ENCODE results near the gene PRLR. TPM values are rescaled to one million over a fixed set of nuclear protein-coding genes. Genes with fewer than 3 reads are reported as not detected.
"Not testable (repeated sequence)": the region's sequence is repeated elsewhere in the genome, so short reads cannot be mapped to it uniquely, and the experiment has no call there.

PRLR gene
- polyA plus RNA-seq, 10 donors, result 0.18 to 1.1 (median 0.66) TPM

DNA sequence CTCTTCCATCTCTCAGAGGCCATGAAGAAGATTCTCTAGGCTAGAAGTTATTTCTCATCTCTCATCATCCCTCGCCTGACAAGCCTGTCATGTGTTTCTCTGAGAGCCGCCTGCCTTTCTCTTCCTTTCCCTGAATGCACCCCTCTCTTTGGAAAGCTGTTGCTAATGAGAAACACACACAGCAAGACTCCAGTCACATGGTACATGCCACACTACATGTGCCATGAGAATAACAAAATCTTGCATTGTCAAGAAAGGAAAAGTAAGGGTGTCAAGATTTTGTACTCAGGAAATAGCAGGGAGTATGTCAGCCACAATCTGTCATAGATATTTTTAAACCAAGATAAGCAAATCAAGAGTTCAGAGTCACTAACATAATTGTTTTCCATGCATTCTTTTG is 191.4 kb downstream of the PRLR start:
- DNase-seq, result no peak

DNA sequence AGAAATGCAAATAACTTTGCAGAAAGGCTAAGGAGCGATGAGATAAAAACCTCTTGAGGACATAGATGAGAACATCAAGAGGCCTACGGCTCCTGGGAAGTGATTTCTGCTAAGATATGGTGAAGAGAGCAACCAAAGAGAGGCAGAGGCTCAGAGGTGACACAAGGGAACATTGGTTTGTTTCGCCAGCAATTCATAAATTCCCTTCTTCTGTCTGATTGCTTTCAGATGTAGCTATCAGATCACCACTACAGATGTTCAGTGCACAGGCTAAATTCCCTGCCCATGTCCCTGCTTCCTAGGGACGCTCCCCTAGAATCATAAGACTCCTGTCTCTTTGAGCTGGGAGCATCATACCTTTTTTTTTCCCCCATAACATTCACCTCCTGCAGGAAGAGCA is 193.8 kb downstream of the PRLR start:
- DNase-seq, result no peak

DNA sequence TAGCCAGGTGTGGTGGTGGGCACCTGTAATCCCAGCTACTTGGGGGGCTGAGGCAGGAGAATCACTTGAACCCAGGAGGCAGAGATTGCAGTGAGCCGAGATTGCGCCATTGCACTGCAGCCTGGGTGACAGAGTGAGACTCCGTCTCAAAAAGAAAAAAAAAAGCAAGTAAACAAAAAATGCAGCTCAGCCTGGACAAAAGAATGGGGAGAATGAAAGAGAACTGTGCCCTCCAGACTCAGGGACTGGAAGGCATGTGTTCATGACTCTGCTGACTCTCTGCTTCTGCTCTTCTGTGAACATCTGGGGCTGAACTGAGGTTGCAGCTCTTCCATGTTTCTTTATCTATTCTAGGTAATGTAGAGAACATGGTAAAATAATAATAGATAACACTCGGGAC is 194.4 kb downstream of the PRLR start:
- DNase-seq, result not testable (repeated sequence)

DNA sequence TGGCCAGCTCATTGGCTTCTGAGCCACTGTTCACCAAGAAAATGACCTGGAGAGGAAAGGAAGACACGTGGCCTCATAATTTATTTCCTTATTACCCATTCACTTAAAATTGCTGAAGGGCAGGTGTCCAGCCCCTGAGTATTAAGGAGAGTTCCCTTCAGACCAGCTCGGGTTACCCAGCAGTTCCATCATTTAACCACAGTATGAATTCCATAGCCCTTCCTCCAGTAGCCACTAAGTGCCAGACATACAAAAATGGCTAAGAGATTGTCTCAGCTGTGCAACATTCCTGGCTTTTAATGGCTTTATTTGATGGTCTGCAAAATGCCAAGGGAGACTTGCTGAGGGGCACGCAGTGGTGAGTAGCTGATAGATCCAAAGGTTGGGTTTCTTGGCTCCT is 195.0 kb downstream of the PRLR start:
- DNase-seq, result no peak

DNA sequence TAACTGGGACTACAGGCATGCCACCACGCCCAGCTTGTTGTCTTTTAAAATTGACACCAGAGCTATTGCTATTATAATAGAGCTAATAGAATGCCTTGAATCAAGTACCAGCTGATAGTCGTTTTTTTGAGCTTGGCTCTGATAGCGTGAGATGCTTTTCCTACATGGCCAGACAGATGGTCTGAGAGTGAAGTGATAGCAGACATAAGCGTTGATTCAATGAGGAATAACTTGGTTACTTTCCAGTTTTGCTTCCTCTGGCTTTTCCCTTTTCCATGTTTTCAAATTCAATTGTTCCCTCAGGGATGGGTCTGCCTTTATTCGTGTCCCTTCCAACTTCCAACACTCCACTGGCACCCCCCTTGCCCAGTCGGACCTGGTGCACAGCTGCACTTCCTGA is 197.9 kb downstream of the PRLR start:
- DNase-seq, result no peak

DNA sequence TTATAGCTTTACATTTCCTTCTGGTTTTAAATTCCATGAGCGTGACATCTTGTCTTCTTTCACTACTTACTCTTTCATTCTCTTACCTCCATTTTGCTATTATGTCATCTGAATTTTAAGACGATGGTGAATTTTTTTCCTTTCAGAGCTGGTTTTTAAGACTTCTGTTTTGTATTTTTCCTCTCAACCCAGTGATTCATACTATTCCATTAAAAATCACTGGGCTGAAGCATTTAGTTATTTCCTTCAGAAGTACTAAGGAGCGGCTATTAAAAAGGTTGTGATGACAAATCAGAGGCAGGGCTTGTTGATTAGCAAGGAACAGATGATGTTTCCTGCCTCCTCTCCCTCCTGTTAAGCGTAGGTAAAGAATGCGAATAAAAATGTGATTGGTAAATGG is 199.0 kb downstream of the PRLR start:
- DNase-seq, result no peak

DNA sequence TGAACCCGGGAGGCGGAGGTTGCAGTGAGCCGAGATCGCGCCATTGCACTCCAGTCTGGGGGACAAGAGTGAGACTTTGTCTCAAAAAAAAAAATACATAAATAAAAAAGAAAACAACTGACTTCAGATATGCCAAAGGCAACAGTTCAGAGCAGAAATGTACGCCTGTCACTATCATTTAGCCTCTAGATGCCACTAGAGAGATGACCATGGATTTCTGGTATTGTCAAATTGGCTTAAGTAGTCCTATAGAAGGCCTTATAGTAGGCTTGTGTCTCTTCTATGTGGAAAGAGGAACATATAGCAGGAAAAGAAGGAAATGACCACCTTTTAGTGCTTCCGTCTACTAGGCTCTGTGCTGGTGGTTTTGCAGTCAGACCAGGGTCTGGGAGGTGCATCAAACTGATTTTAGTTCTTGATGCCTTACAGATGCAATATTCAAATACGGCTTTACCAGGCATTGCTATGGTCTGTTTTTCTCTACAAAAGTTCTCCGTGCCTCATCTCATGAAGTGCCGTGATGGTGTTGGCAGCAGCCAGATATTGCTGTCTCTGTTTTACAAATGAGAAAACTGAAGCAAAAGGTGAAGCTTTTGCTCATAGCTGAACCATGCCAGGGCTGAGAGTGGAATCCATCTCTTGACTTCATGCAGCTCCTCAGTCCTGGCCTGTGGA is 199.7 kb downstream of the PRLR start:
- DNase-seq, result peak in 1 of 3 donors; percentile 35

DNA sequence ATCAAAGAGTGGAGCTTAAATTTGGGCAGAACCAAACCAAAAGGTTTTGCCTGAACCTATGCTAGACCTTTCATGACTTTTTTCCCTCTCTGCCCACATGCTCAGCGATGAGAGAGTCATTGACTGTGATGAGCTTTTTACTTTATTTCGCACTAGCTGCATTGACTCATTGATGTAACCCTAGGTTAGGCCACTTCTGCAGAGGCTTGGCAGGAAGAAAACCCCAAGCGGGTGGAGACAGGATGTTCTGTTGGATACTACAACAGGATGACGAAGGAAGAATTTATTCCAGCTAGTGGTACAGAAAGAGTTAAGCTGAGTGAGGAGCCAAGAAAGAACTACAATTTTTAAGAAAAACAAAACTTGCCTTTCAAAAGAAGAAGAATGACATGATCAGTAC is 201.0 kb downstream of the PRLR start:
- peak in 1 of 3 donors; percentile 25 for DNase-seq

DNA sequence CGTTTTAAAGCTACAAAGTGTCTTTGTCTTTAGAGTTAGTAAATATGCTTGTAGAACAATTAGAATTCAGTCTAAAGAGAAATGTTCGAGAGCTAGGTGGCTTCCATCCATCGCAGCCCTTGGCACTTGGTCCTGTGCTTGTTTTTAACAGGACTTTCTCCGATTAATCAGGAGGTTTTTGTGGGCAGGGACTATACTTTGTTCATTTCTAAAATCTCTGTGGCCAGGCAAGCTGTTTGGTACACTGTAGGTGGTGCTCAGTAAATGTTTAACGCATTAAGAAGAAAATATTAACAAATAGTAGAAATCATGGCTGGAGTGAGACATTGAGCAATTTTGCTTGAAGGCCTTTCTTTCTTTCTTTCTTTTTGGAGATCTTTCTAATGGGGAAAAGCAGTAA is 203.3 kb downstream of the PRLR start:
- DNase-seq, result no peak

DNA sequence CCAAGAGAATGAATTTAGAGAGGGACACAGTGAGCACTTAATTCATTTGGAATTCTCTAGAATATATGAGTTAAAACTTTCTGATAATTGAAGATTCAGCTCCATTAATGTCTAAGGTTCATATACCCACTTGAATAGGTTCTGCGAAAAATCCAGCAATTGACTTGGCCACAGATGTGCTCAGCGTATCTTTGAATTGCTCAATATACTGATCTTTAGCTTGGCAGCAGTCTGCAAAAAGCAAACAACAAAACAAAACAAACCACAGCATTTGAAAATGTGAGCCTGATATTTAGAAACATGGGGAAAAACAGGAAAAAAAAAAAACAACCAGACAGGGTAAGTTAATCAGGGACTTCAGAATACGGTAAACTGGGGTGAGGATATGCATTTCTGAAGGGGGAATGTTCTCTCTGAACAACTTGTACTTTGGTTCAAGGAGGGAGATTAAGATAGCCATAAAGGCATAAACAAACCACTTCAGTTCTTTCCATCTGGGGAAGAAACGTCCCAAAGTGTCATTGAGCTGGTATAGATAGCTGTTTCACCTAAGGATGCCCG is 203.9 kb downstream of the PRLR start:
- DNase-seq, result no peak

DNA sequence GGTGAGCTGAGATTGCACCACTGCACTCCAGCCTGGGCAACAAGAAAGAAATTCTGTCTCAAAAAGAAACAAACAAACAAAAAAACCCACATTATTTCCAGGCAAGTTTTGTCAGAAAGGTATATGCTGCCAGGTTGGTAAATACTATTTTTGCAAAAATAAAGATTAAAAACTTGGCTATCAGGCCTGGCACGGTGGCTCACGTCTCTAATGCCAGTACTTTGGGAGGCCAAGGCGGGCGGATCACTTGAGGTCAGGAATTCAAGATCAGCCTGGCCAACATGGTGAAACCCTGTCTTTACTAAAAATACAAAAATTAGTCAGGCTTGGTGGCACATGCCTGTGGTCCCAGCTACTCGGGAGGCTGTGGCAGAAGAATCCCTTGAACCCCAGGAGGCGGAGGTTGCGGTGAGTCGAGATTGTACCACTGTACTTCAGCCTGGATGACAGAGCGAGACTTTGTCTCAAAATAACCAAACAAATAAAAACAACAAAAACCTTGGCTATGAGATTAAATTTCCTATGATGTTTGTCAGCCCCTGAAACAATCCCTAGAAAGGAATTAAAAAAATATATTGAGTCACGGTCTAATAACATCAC is 205.3 kb downstream of the PRLR start:
- DNase-seq, result no peak

DNA sequence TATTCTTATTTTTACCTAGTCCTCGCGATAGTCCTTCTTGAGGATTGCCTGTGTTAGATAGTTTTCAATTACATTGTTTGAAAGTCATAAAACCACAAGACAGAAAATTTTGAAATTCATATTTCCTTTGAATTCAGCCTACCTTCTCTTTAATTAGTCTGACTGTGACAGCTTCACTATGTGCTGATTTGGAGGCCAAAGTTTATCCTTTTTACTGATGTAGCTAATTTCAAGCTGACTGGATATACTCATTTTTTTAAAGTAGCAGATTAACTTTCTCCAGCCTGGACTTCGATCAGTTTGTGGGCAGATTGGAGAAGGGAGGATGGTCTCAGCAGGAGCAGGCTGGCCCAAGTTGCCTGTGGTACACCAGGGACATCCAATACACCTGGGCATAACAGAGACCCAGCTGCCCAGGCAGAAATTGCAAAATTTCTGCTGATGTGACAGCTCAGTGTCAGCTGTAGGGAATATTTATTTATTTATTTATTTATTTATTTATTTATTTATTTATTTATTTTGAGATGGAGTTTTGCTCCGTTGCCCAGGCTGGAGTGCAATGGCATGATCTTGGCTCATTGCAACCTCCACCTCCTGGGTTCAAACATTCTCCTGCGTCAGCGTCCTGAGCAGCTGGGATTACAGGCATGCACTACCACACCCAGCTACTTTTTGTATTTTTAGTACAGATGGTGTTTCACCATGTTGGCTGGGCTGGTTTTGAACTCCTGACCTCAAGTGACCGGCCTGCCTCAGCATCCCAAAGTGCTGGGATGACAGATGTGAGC is 206.7 kb downstream of the PRLR start:
- no peak for DNase-seq

DNA sequence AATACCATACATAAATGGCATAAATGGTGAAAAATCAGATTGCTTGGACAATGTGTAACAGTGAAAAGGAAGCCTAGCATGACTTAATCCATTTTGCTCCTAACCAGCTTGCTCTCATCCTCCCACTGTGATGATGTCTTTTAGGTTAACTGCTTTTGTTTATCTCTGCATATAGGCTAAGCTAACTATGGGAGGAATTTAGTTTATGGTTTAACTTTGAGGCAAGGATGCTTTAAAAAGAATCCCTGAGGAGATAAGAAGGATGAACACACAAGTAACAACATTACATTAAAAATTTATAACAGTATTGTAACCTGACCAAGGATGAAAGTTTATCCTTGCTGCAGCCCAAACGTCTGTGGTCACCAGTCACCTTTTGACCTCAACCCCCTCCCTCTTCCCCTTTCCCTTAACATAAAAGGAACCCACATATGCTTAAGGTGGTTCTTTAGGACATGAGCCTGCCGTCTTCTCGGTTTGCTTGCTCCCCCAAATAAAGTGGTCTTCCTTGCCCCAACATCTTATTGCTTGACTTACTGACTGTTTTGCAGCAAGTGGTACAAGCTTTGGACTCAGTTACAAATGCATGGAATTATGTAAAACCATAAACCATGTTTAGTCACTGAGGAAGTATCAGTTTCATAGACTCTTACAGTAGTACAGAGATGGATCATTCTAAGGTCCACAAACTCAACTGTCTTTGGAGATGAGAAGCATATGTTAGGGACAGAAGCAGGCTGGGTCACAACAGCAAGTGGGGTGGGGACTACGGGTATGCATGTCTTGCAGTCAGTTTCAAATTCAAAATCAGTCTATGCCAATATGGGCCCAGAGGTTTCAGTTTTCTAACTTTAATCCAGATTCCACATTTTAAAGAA is 213.9 kb downstream of the PRLR start:
- DNase-seq, result no peak

DNA sequence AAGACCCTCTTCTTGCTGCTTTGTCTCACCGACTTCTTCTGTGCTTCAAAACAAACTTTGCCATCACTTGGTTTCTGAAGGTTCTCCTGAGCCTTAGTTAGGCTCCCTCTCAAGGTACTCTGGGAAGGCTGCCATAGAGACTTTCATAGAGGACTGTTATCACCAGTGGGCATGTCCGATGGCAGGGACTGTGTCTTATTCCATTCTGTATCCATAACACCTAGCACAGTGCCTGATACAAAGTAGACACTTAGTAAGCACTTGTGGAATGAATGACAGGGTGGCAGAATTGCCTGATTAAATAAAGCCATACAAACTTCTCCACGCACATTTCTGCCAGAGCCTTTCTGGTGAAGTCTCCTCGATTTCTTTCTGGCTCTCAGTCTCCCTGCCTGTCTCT is 215.2 kb downstream of the PRLR start:
- no peak for DNase-seq

DNA sequence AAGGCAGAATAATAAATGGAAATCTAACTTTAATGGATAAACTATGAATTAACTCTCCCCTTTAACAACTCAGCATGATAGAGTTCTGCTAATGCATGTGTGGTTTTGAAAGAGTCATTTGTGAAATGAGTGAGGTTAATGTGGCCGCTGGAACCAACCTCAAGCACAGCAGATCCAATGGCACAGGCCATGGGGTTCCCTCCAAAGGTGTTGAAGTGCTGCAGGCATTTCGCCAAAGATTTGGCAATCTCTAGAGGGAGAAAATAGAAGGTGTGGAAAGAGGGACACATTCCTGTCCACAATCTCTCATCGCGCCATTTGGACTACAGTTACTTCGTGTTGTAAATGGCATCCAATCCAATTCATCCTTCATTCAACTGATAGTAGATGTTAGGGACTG is 217.5 kb downstream of the PRLR start:
- no peak for DNase-seq

DNA sequence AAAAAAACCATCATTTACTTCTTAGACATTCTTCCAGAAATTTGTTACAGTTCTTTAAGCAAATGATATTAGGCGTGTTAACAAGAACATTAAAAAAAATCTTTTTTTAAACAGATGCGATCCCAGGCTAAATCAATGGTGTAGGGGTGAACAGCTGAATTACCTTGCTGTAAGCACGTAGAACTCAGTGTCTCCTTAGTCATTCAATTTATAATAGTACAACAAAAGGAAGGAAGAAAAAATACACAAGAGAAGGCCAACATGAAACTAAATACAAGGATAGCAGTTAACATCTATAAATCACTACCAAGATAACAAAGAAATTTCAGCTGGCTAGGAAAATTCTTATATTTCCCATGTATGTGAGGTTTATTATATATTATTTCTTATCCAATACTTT is 217.9 kb downstream of the PRLR start:
- no peak for DNase-seq

DNA sequence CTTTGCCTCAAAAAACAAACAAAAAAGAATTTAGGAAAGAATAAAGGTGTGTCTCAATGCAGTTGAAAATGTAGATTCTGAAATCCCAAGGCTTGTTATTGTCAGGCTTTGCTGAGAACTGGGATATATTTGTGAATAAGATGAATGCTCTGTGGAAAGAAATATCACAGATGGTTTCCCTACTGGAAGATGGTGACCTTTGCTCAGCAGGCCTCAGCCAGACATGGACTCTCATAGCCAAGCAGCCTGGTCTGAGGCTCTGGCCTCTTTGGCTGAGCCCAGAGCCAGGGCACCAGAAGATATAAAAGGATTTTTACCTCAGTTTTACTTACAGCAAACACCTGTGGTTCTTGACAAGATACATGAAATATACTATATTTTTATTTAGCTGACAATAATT is 219.6 kb downstream of the PRLR start:
- no peak for DNase-seq

DNA sequence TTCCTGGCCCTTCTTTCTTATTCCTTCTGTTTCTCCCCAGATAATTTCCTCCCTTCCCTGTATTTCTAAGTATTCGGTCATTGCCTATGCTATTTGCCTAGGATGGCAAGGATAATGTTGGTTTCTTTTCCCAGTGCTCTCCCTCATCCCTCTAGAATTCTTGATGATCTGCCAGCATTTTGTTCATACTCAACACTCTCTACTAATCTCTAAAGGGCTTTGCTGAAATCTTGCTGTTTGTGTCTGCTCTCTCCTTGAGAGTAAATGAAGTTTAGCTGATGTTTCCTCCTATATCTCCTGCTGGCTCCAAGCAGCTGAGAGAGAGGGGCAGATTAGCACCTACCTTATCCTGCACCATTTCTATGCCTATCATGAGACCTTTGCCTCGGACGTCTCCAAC is 220.6 kb downstream of the PRLR start:
- no peak for DNase-seq

DNA sequence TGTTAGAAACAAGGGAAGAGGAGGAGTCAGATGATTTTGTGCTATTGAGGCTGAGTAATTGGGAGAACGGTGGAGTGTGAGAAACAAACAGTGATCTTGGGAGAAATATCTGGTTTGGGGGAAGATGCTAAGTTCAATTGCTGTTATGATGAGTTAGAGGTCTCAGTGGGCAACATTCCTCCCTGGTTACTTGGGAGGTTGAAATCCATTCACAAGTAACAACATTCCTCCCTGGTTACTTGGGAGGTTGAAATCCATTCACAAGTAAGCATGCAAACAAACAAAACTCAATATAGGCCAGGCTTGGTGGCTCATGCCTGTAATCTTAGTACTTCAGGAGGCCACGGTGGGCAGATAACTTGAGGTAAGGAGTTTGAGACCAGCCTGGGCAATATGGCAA is 221.3 kb downstream of the PRLR start:
- DNase-seq, result no peak

DNA sequence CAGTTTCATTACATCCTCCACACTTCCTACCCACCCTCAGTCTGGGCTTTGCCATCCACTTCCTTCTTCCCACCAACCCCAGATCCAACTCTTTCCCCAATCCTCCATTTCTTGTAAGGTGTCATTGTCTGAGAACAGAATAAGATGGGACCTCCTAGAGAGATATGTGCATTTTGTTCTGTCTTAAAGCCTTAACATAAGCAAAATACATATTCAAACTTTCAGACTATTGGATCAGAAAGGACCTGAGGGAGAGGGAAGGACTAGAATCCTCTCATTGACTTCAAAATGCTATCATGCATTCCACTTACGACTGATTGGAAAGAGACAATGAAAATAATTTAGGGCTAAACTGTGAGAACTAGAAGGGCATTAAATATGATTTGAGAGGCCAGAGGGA is 225.5 kb downstream of the PRLR start:
- no peak for DNase-seq

DNA sequence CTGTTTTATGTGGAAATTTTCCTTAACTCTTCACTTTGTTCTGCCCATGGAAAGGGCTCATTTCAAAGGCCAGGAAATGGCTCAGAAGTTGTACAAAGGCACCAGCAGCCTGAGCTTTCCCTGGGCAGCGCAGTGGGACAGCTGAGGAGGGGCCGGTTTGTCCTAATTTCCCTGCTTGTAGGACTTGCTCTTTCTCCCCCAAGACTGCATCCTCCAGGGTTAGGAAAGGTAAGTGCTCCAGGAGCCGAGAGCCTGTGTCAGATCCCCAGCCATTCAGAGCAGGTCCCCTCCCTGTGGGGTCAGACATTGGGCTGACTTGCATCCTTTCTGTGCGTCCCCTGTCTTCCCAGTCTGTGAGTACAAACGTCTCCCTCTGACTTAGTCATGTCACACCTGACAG is 226.1 kb downstream of the PRLR start:
- no peak for DNase-seq

All from muscle of back (tissue), 11 donors.